K562 (cell line): ENCODE measurements around the gene LRRC15. TPM values are rescaled to one million over a fixed set of nuclear protein-coding genes. Genes with fewer than 3 reads are reported as not detected.

Source experiments
- BCOR ChIP-seq: fragments of 450-650 bp; IDR thresholded peaks from 2 replicates; pipeline ENCODE4 v1.6.1; 2016
- CHCHD3 ChIP-seq: fragments of 250-450 bp; sonication (Bioruptor Pico); IDR thresholded peaks from 2 replicates; pipeline ENCODE4 v2.1.2; 2022; ENCODE audit warnings: mild to moderate bottlenecking
- ESRRA ChIP-seq: fragments of 450-650 bp; IDR thresholded peaks from 2 replicates; pipeline ENCODE4 v1.6.1; 2014; ENCODE audit warnings: low read depth, mild to moderate bottlenecking, moderate library complexity, borderline replicate concordance
- HBP1 ChIP-seq: fragments of 450-650 bp; formaldehyde crosslinking; IDR thresholded peaks from 2 replicates; pipeline ENCODE4 v1.4.0; 2022; ENCODE audit warnings: missing genetic modification characterization
- HMBOX1 ChIP-seq: sonication (generic); IDR thresholded peaks from 2 replicates; pipeline ENCODE4 v1.6.1; 2016
- HMGXB4 ChIP-seq: sonication (generic); formaldehyde crosslinking; IDR thresholded peaks from 2 replicates; pipeline ENCODE4 v1.8.1; 2023; ENCODE audit warnings: mild to moderate bottlenecking, missing genetic modification reagents
- MXI1 ChIP-seq: IDR thresholded peaks from 2 replicates; pipeline ENCODE4 v1.6.1; 2011; ENCODE audit warnings: low read depth, mild to moderate bottlenecking, improper control_type of control experiment, low read length
- POLR2AphosphoS5 ChIP-seq: IDR thresholded peaks from 2 replicates; pipeline ENCODE4 v1.6.1; 2011; ENCODE audit warnings: mild to moderate bottlenecking, low read depth, low read length, moderate library complexity; ENCODE audit not compliant: control insufficient read depth, insufficient read depth
- RHOXF2B ChIP-seq: fragments of 250-450 bp; sonication (Bioruptor Pico); conservative IDR thresholded peaks from 2 replicates; pipeline ENCODE4 v1.5.1; 2021
- THRAP3 ChIP-seq: fragments of 450-650 bp; IDR thresholded peaks from 2 replicates; pipeline ENCODE4 v1.6.1; 2016; ENCODE audit warnings: mild to moderate bottlenecking, inconsistent platforms, borderline replicate concordance
- WHSC1 ChIP-seq: IDR thresholded peaks from one replicate; pipeline ENCODE4 v1.6.1; 2012; ENCODE audit warnings: low read length, control low read depth, inconsistent platforms
- XRCC4 ChIP-seq: IDR thresholded peaks from one replicate; pipeline ENCODE4 v1.6.1; 2011; ENCODE audit not compliant: insufficient read depth, insufficient read length; ENCODE audit errors: extremely low read depth
- ZBTB7A ChIP-seq: IDR thresholded peaks from 2 replicates; pipeline ENCODE4 v1.6.1; 2011; ENCODE audit warnings: low read depth, mild to moderate bottlenecking, low read length, moderate library complexity, borderline replicate concordance; ENCODE audit not compliant: control insufficient read depth
- ZC3H4 ChIP-seq: sonication (generic); formaldehyde crosslinking; IDR thresholded peaks from 2 replicates; pipeline ENCODE4 v1.9.0; 2021; ENCODE audit warnings: missing genetic modification reagents, borderline replicate concordance
- ZFPM2 ChIP-seq: fragments of 250-450 bp; sonication (Bioruptor Pico); IDR thresholded peaks from 2 replicates; pipeline ENCODE4 v1.5.1; 2022; ENCODE audit warnings: mild to moderate bottlenecking
- ZNF407 ChIP-seq: fragments of 450-650 bp; IDR thresholded peaks from 2 replicates; pipeline ENCODE4 v1.6.1; 2016; ENCODE audit warnings: low read depth
- ZNF785 ChIP-seq: fragments of 250-450 bp; sonication (Bioruptor Pico); IDR thresholded peaks from 2 replicates; pipeline ENCODE4 v1.4.0; 2020; ENCODE audit warnings: mild to moderate bottlenecking
- polyA plus RNA-seq, 8 experiments: library from polyadenylated mRNA; depleted of rRNA in 4 of 8; stranded (reverse) in 5 of 8; unstranded in 3 of 8; fragments of >200 nt; fragmentation: Nextera tagmentation in 2 of 8; fragmentation: Illumina TruSeq in 1 of 8; extraction: Ambion mirVana in 2 of 8; extraction: Trizol in 1 of 8; gene quantifications; 2 replicates each; pipeline versions ENCODE4 v1.2.1 to v1.2.3, GENCODE V29; 2011 to 2014; ENCODE audit warnings: inconsistent platforms in 1 of 8, missing spikeins in 1 of 8
- total RNA-seq, 7 experiments: library from RNA; depleted of rRNA in 6 of 7; stranded (reverse); fragments of >200 nt in 6 of 7; fragmentation: Illumina TruSeq in 2 of 7; extraction: Trizol in 2 of 7; gene quantifications; 2 replicates each; pipeline versions ENCODE4 v1.2.1 to v1.2.3, GENCODE V29; 2011 to 2021; ENCODE audit warnings: low replicate concordance in 1 of 7

LRRC15 gene
- total and polyA plus RNA-seq, 9 of the 15 experiments (the other 6 are each of a cell fraction or from before 2014, with no cell fraction given): not detected

- no peak for TF ChIP-seq ZNF407
- no peak for TF ChIP-seq ZFPM2 (CRISPR knock-in tag)
- TF ChIP-seq WHSC1: no peak
- TF ChIP-seq POLR2AphosphoS5: no peak
- TF ChIP-seq ZBTB7A: no peak
- TF ChIP-seq CHCHD3 (CRISPR knock-in tag): no peak
- TF ChIP-seq BCOR: peak; percentile 34; the same call in 1 of the 2 replicates
- TF ChIP-seq MXI1: no peak
- TF ChIP-seq HMGXB4 (CRISPR knock-in tag): no peak
- no peak for TF ChIP-seq ESRRA
- 0 out of 2 replicates have a peak, but pooled peaks have one; percentile 44 for TF ChIP-seq THRAP3
- no peak for TF ChIP-seq HMBOX1
- TF ChIP-seq XRCC4: no peak
- TF ChIP-seq RHOXF2B (CRISPR knock-in tag): no peak
- no peak for TF ChIP-seq ZNF785
- no peak for TF ChIP-seq ZC3H4 (CRISPR knock-in tag)
- TF ChIP-seq HBP1 (CRISPR knock-in tag): no peak
Observed at GRCh38 chr3:194324823-194325327, 44.7 kb downstream of the LRRC15 start (continued).
